ENCODE results near the gene RACK1. TPM values are rescaled to one million over a fixed set of nuclear protein-coding genes. Genes with fewer than 3 reads are reported as not detected.
A peak's percentile ranks its signal among the peaks of the same experiment; 100 is the strongest.

Gene RACK1
- total and polyA plus RNA-seq, 2 of the 8 experiments (the other 6 are each of a cell fraction or from before 2014, with no cell fraction given), result 2,589 to 7,971 TPM

GRCh38 chr5:181233801-181234454 is 9.8 kb downstream of the RACK1 start:
- H3K79me2 ChIP-seq (ENCODE audit: control insufficient read depth in 1 of 2, insufficient read depth in 2 of 2, low read length in 2 of 2), result peaks cover 0 to 1% of the 10 kb centered on the region in 2 experiments; a peak in 1 of 4 replicates
- no peak overlapping the region for H3K4me2 ChIP-seq (ENCODE audit: insufficient read depth in 1 of 2, low read depth in 2 of 2, low read length in 2 of 2)
- no peak overlapping the region for H4K5ac ChIP-seq (ENCODE audit: insufficient read length, low read depth, low read length)
- H3K27me3 ChIP-seq (replicated peaks in 1 of 4; ENCODE audit: control insufficient read depth in 3 of 4, extremely low read depth in 1 of 4, insufficient read depth in 3 of 4, low read length in 3 of 4), result no peaks in the 10 kb centered on the region
- no peaks in the 10 kb centered on the region for H3K23me2 ChIP-seq (ENCODE audit: low read depth, low read length)
- H3K36me3 ChIP-seq (ENCODE audit: control insufficient read depth in 2 of 4, insufficient read depth in 4 of 4, low read length in 3 of 4), result peaks cover 28 to 80% (median 43%) of the 10 kb centered on the region in 4 experiments
- no peak for TF ChIP-seq CBX5 (IDR thresholded peaks at IDR 0.05; ENCODE audit: low read depth, low read length)
- 0 out of 3 replicates have a peak, but pooled peaks of 1 of the 2 experiments have one; percentile 59 for TF ChIP-seq POLR2A (IDR thresholded peaks at IDR 0.05; ENCODE audit: control extremely low read depth in 1 of 2, low read depth in 2 of 2, low read length in 2 of 2)
- H2BK120ac ChIP-seq (replicated peaks; ENCODE audit: low read depth, low read length), result no peak overlapping the region
- H3K4me3 ChIP-seq (ENCODE audit: extremely low read depth in 1 of 4, insufficient read depth in 2 of 4, low read depth in 3 of 4, low read length in 4 of 4), result no peak overlapping the region
- no peak overlapping the region; the same call in 1 of the 2 replicates for H4K8ac ChIP-seq (ENCODE audit: extremely low read depth, insufficient read depth, low read length)
- 90% methylated on average over 16 of the region's 24 CpGs; no CpG with 5 or more reads in 1 of the 2 experiments for WGBS, 2 experiments (ENCODE audit: extremely low coverage in 1 of 2, insufficient coverage in 1 of 2, insufficient read length in 1 of 2, insufficient replicate concordance in 2 of 2, low coverage in 1 of 2, low lambda C conversion rate in 2 of 2, missing lambda C conversion rate in 1 of 2)
- no peak overlapping the region for H2BK5ac ChIP-seq (ENCODE audit: low read depth, low read length)
- H3K56ac ChIP-seq (replicated peaks; ENCODE audit: insufficient read length, low read depth, low read length), result no peak overlapping the region
- FAIRE-seq, result no peak
- H2BK12ac ChIP-seq (ENCODE audit: low read depth, low read length), result no peak overlapping the region
- POLR2A ChIA-PET (ENCODE audit: partially characterized antibody), result interaction anchor here (0.9 to 34.2 kb wide), 9 partner anchors 4 to 60 kb away, joined by 4 to 1334 read pairs (median 12); partner anchors contain the start of genes RACK1, TRIM41, TRIM52 and TRIM7
- no peak overlapping the region; the same call in 1 of the 2 replicates for H3K27ac ChIP-seq (ENCODE audit: low read depth, low read length)
- no peak overlapping the region for H3K9ac ChIP-seq (replicated peaks in 1 of 4; ENCODE audit: extremely low read depth in 1 of 4, low read depth in 3 of 4, low read length in 3 of 4)
- H3K18ac ChIP-seq (ENCODE audit: extremely low read depth, low read length), result no peak overlapping the region
- no peak overlapping the region for H3K4ac ChIP-seq (replicated peaks; ENCODE audit: insufficient read length, low read depth, low read length)
- peaks cover 13 to 24% of the 10 kb centered on the region in 2 experiments for H4K20me1 ChIP-seq (replicated peaks in 1 of 2; ENCODE audit: control insufficient read depth in 1 of 2, insufficient read depth in 2 of 2, low read length in 2 of 2)
- no peak overlapping the region for H3K23ac ChIP-seq (ENCODE audit: insufficient read length)
- H2BK20ac ChIP-seq (ENCODE audit: low read length), result no peak overlapping the region
- H3K79me1 ChIP-seq (ENCODE audit: low read depth, low read length), result no peaks in the 10 kb centered on the region
- no peak overlapping the region for H2AFZ ChIP-seq (ENCODE audit: low read length)
- H2AK5ac ChIP-seq (ENCODE audit: low read depth, low read length), result no peak overlapping the region
- DNase-seq (ENCODE audit: low read depth in 1 of 2, low spot score in 2 of 2), result no peak
- CTCF ChIA-PET (ENCODE audit: partially characterized antibody), result interaction anchor here (1.2 kb wide), 1 partner anchor 18 kb away, joined by 4 read pairs; no protein-coding TSS in a partner anchor
- peaks cover 0 to 3% (median 0%) of the 10 kb centered on the region in 4 experiments; a peak in 1 of 7 replicates for H3K4me1 ChIP-seq (replicated peaks in 1 of 4; ENCODE audit: control insufficient read depth in 3 of 4, insufficient read depth in 4 of 4, low read length in 3 of 4)
- no peak overlapping the region for H3K14ac ChIP-seq (ENCODE audit: insufficient read length)
- no peaks in the 10 kb centered on the region for H3K9me3 ChIP-seq (ENCODE audit: insufficient read depth in 2 of 2, low read depth in 1 of 2, low read length in 1 of 2)
- no peak overlapping the region for H4K91ac ChIP-seq (replicated peaks; ENCODE audit: insufficient read length, low read length)
- no peak overlapping the region for H2BK15ac ChIP-seq (ENCODE audit: low read length)
